ENCODE measurements around the gene MAGEB6B. TPM values are rescaled to one million over a fixed set of nuclear protein-coding genes. Genes with fewer than 3 reads are reported as not detected.
"Not testable (repeated sequence)": the region's sequence is repeated elsewhere in the genome, so short reads cannot be mapped to it uniquely, and the experiment has no call there.

The MAGEB6B gene, protein sequence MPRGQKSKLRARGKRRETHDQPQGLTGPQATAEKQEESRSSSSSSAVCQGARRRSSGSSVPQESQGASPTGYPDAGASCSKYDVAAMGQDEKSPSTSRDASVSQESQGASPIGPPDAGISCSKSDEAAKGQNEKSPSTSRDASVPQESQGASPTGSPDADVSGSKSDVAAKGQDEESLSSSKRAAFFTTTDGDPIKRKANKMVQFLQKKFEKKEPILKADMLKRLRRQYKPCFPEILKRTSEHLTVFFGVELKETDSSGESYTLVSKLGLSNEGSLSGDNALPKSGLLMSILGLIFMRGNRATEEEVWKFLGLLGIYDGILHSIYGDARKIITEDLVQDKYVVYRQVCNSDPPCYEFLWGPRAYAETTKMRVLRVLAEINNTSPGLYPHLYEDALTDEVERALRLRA
- not detected in 2 replicates for total RNA-seq

DNA sequence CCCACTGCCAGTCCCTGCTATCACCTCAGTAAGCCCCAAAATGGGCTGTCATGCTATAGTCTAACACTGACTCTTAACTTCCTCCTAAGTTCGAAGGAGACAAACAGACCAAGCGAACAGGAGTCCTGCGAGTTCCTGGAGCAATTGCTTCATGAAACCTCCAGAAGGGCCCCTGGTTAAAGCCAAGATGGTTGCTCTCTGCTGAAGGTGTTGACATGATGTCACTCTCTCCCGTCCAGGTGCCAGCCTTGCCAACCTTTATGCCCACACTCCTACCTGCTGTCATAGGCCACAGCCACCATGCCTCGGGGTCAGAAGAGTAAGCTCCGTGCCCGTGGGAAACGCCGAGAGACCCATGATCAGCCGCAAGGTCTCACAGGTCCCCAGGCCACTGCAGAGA, at the start of gene MAGEB6B:
TSS of gene MAGEB6B (plus strand) at position 301 of the 400 bp plus-strand sequence. CDS start at position 301, 0 bp downstream.
- DNase-seq (ENCODE audit: low read depth in 2 of 2), result no peak

DNA sequence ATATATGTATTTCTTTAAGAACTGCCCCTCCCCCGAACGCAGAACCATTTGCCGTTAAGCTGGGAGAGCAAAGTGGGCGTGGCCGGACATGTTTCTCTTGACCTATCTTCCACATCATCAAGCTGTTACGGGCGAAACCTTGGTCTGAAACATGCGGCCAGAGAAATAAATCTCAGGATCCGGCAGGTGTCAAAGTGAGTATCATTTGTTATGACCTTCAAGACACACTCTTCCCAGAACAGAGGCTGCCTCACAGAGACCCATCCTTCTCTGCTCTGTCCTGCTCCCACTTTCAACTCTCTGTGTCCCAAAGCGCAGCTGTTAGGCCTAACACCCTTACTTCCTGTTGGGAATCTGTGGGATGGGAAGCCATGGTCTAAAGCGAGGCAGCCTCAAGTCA, 22.1 kb upstream of the MAGEB6B start, which contains the start of gene MAGEB18:
TSS of gene MAGEB18 (plus strand) at position 70 of the 400 bp plus-strand sequence. CDS start 643 bp downstream, outside the sequence.
- DNase-seq (ENCODE audit: low read depth in 2 of 2), result no peak

DNA sequence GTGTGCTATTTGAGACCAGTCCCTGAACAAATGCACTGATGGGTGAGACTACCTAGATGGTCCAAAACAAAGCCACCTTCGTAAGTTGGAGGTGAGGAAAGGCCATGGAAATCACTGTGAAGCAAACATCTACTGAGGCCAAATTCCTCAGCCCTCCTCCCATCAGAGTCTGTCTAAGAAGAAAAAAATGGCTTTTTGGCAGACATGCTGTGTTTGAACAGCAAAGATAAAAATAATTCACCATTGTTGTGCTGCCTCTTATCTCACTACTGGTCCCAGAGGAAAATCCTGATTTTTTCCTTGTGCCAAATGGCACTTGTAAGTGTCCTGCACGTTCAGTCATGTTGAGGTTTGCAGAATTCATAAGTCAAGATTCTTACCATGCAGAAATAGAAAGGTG, 14.4 kb upstream of the MAGEB6B start:
- DNase-seq (ENCODE audit: low read depth in 2 of 2), result no peak

DNA sequence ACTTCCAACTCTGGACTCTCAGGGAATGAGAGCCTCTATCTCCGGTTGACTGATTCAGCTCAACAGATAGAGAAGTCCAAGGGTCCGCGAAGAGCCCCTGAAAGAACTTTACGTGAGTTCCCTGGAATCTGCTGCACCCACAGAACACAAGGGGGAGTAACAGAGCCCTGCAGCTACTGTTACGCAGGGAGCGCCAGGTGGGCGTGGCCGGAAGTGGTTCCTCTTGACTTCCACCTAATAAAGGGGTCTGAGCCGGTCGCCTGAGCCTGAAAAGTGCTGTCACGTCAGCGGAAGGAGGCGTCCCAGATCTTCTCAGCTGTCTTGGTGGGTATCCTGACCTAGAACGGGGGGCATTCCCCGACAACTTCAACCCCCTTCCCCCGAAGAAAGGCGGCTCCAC, 31.8 kb downstream of the MAGEB6B start, which contains the start of gene MAGEB6:
TSS of gene MAGEB6 (plus strand) at position 237 of the 400 bp plus-strand sequence. CDS start 1,407 bp downstream, outside the sequence.
- no peak for DNase-seq (ENCODE audit: low read depth in 2 of 2)

DNA sequence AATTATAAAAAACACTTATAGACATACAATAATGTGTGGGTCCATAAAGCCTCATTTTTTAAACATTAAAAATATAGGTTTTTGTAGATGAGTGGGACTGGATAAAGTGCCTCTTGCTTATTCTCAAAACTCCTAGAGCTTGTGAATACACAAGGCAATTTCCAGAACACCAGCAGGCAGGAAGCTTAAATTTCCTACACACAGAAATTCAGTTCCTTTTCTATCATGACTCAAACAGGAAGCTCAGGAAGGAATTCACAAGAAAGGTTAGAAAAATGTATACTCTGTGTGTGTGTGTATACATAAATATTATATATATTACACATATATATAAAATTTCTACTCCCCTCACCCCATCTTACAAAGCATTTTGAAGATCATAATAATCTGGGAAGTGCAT, 43.2 kb downstream of the MAGEB6B start:
- peak in 1 of 2 donors; percentile 59 for DNase-seq (ENCODE audit: low read depth in 2 of 2)

GRCh38 chrX:26204717-26205116, 44.3 kb downstream of the MAGEB6B start:
- DNase-seq (ENCODE audit: low read depth in 2 of 2), result not testable (repeated sequence)

DNA sequence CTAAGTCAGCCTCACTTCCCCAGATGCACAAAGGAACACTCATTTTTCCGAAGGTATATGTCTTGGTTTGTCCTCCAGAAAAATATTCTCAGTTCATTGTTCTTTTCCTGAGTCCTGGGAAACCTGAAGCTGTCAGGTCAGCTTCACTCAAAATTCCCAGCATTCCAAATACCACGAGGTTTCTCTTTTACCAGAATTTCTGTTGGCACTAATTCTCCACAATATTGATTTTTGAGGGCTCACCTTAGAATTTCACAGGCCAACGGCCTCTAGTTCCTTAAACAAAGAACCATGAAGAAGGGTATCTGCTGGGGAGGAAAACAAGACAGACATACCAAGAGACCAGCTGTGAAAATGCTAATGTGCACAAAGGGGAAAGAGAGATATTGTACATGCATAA, 47.6 kb downstream of the MAGEB6B start:
- DNase-seq (ENCODE audit: low read depth in 2 of 2), result no peak

Other genes with a start within 250 kb of the MAGEB6B start
- gene MAGEB18, start 22.3 kb upstream of the MAGEB6B start, total RNA-seq, result not detected in 2 replicates
- gene MAGEB6, start 31.8 kb downstream of the MAGEB6B start, total RNA-seq, result not detected in 2 replicates
- gene MAGEB5, start 55.6 kb downstream of the MAGEB6B start, total RNA-seq, result not detected in 2 replicates